HG03460 (cell line): ENCODE measurements around the gene PAFAH1B1.

ENCODE experiments used
- ATAC-seq: cut with Tn5 transposase; IDR thresholded peaks from one replicate; pipeline ENCODE4 v1.9.1; 2021; ENCODE audit not compliant: unreplicated experiment

Gene PAFAH1B1

DNA sequence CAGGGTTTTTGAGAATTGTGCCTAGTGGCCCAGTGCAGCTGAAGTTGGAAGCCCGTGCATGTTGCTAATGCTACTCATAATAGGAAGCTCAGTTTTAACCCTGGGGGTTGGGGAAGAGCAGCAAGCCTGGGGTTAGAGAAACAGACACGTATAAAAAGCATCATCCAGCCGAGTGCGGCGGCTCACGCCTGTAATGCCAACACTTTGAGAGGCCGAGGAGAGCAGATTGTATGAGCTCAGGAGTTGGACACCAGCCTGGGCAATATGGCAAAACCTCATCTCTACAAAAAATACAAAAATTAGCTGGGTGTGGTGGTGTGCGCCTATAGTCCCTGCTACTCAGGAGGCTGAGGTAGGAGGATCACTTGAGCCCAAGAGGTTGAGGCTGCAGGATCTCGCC lies 120.4 kb downstream of the PAFAH1B1 start:
- no peak for ATAC-seq

DNA sequence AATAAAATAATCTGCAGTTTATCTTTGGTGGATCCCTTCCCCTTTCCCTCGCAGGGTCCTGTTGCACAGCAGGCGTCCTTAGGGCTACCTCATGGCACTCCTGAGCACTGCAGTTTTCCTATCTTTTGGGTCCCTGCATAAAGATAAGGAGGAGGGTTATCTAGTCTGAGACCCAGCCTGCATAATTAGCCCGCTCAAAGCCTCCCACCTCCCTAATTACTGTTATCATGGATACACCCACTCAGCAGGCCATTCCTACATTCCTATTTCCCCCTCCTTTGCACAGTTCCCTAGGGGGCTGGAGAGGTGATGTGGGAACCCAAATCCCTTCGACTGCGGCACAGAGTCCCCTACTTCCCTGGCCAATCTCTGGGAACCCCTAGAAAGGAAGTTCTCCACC lies 123.2 kb downstream of the PAFAH1B1 start:
- no peak for ATAC-seq

DNA sequence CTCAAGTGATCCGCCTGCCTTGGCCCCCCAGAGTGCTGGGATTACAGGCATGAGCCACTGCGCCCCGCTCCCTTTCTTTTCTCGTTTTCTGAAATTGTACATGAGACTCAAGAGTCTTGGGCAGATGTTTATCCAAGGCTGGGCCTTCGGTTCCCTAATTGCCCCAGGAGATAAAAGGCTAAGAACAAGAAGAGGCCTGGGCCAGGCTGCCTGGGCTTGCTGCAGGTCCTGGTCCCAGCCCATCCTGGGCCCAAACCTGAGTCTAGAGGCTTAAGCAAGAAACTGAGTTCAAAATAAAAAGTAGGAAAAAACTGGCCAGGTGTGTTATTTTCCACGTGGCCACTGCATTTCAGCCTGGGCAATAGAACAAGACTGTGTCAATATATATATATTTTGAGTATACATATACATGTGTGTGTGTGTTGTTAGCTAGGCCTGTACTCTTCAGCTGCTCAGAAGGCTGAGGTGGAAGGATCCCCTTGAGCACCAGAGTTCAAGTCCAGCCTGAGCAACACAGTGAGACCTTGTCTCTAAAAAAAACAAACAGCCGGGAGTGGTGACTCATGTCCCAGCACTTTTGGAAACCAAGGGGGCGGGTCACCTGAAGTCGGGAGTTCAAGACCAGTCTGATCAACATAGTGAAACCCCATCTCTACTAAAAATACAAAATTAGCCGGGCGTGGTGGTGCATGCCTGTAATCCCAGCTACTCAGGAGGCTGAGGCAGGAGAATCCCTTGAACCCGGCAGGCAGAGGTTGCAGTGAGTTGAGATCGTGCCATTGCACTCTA lies 124.9 kb downstream of the PAFAH1B1 start:
- no peak for ATAC-seq

DNA sequence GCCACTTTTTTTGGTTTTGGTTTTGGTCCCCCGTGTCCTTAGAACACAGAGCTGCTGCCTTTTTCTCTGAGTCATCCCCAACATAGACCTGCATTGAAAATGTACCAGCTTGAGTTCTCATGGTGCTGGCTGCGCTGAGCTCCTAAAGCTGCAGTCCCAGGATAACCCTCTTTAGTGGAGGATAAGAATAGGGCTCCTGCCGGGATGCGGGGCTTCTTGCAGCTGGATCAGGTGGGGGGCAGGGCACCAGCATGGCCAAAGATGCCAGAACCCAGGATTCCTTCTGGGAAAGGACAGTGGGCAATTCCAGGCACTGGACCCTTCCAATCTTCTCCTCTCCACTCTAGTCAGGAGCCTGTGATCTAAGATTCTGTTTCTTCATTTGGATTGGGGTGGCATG lies 126.4 kb downstream of the PAFAH1B1 start:
- no peak for ATAC-seq

DNA sequence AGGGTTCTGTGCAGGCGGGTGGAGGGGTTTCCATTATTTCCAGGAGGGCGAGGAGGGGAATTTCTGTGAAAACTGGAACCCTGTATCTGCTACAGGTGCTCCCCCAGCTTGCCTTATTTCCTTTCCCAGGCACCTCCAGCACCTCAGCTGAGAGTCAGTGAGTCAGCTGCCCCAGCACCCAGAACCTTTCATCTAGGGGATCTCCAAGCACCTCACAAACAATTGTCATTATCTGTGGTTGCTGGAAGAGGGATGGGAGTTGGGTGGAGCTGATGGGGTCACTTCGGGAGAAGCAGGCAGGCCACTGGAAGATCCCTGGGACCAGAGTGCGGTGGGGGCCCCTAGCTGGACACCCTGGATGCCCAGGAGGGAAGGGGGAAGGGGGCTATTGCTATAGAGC lies 128.1 kb downstream of the PAFAH1B1 start:
- ATAC-seq = no peak

DNA sequence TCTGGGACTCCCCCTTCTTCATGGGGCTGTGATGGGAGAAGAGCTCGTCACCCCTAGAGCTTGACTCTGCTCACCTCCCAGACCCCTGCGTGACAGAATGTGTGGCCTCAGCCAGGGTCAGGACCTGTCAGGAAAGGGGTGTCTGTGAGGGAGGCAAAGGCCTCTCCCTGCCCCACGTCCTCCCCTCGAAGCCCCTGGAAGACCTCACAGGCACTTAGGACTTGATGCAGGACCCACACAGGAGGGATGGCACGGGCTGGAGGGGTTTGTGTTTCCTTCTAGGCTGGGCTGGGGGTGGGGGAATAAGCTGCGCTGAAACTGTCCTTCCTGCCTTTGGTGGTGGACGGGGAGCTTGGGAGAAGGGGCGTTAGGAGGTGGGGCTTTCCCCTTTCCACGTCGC lies 129.2 kb downstream of the PAFAH1B1 start:
- no peak for ATAC-seq

DNA sequence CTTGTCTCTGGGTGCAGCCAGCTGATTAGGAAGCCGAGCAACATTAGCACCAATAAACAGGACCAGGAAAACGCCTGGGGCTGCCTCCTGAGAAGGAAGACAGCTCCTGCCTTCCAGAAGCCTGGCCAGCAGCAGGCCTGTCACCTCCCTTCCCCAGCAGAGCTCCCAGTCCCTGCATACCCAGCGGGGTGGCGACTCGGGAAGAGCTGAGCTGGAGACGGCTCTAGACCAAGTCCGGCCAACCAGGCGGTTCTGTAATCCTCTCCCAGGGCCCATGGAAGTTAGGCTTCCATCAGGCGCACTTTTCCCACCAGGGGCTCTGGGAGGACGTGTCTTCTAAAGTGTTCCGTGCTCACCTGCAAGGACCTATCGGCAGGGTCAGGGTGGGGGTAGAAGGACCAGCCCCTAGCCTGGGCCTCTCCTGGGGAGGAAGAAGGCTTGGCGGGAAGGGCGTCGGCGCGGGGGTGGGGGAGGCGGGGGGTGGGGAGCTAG lies 130.1 kb downstream of the PAFAH1B1 start:
- ATAC-seq = no peak

DNA sequence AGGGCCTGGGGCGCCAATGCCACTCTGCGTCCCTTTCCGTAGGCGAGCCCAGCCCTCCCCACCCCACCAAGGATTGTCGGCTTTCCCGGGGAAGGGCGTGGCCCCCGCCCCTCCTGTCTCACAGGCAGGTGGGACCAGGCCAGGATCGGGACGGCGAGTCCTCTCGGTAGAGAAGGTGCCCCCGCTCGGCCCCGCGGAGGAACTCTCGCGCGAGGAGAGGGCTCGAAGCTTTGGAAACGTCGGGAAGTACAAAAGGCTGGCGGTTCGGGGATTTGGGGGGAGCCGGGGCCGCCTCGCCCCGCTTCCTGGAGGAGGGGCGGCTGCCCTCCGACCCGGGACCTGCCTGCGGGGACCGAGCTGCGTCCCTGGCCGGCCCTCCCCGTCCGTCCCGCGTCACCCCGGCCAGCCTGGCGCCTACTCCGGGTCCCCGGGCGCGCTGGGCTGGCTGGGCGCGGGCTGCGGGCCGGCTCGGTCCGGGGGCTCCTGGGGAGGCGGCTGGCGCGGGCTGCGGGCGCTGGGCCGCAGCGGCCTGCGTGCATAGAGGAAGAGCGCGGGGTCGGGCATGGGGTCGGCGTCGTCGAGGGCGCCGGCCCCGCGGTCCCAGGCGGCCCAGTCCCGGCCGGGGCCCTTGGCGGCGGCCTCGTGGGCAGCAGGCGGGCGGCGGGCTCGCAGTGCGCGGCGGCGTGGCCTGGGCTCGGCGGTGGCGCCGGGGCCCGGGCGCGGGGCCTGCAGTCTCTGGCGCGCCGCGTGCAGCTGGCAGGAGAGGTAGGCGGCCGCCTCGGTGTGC lies 130.7 kb downstream of the PAFAH1B1 start:
- no peak for ATAC-seq

DNA sequence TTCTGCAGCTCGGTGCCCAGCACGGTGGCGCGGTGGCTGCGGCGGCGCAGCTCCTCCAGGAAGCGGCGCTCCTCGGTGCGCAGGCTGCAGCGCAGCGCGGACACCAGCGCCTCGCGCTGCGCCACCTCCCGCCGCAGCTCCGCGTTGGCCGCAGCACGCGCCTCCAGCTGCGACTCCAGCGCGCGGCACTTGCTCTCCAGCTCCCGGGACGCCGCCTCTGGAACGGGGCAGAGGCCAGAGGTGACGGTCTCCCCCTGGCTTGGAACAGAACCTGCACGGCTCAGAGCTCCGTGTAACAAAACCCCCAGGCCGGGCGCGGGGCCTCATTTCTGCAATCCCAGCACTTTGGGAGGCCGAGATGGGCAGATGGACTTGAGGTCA lies 131.3 kb downstream of the PAFAH1B1 start:
- no peak for ATAC-seq

DNA sequence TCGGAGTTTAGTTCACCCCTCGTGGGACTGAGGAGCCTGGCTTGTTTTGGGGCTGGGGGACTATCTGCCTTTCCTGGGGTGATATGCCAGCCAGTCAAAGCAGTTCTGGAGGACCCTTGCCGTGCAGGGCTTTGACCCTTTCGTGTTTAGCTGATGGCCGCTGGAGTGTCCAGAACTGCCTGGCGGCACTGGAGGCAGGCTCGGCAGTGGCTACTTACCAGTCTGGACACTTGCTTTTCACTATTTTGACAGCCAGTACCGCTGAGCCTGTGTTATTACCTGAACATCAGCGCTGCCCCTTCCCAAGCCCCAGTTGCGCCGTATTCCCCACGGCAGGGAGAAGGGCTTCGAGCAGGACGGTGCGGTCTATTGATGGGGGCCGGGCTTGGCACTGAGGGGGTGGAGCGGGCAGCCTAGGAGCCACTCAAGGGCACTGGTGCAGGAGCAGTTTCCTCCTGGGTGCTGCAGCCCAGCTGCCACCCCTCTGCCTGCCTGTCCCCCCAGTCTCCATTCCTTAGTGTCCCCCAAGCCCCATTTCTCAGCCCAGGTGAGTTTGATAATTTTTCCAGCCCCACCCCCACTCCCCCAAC lies 137.4 kb downstream of the PAFAH1B1 start:
- ATAC-seq = no peak

DNA sequence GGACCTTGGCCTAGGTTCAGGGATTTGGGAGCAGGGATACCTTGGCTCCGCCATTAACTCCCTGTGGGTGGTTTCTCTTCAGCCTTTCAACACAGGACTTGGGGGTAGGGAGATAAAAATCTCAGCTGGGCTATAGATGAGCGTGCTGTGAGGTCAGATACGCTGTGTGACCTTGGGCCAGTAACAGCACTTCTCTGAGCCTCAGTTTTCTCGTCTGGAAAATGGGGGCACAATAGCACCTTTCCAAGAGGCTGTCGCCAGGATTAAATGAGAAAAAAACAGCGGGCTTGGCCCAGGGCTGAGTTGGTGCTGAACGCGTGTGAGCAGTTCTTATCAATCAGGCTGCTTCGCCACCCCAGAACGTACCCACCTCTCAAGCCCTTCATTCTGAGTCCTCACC lies 138.4 kb downstream of the PAFAH1B1 start:
- ATAC-seq = no peak

DNA sequence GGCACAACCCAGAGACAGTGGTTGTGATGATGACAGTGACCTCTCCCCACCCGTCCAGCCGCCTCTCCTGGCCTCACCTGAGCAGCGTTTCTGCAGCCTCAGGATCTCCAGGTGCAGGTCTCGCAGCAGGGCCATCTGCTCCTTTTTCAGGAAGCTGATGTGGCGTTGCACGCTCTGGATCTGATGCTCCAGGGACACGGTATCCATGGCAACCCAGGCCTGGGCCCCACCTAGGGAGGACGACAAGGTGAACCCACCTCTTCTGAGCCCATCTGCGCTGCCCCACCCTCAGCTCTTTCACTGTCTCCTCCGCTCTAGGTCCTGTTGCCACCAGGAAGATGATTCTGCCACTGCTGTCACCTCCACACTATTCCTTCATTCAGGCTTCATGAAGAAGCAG lies 141.5 kb downstream of the PAFAH1B1 start:
- ATAC-seq = no peak
